ENCODE results near the gene ARF5.

- TF ChIP-seq, protein P1, sequence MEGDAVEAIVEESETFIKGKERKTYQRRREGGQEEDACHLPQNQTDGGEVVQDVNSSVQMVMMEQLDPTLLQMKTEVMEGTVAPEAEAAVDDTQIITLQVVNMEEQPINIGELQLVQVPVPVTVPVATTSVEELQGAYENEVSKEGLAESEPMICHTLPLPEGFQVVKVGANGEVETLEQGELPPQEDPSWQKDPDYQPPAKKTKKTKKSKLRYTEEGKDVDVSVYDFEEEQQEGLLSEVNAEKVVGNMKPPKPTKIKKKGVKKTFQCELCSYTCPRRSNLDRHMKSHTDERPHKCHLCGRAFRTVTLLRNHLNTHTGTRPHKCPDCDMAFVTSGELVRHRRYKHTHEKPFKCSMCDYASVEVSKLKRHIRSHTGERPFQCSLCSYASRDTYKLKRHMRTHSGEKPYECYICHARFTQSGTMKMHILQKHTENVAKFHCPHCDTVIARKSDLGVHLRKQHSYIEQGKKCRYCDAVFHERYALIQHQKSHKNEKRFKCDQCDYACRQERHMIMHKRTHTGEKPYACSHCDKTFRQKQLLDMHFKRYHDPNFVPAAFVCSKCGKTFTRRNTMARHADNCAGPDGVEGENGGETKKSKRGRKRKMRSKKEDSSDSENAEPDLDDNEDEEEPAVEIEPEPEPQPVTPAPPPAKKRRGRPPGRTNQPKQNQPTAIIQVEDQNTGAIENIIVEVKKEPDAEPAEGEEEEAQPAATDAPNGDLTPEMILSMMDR (conservative IDR thresholded peaks at IDR 0.05): peak; percentile 62; the same call in 1 of the 2 replicates
- TF ChIP-seq EZH2 (IDR thresholded peaks at IDR 0.05; ENCODE audit: low read depth): no peak
Observed at GRCh38 chr7:127588697-127589482, 679 bp downstream of the ARF5 start.

Data from PC-9 (cell line).